GM18858 (cell line): Measurements from ENCODE around the gene TMC6.

Experiments
- ATAC-seq: cut with Tn5 transposase; IDR thresholded peaks from one replicate; pipeline ENCODE4 v1.9.1; 2021; ENCODE audit not compliant: unreplicated experiment

The TMC6 gene

GRCh38 chr17:78111016-78111726 is 17.4 kb downstream of the TMC6 start:
- ATAC-seq, result no peak

GRCh38 chr17:78110363-78111015 is 18.1 kb downstream of the TMC6 start:
- ATAC-seq, result no peak

- no peak for ATAC-seq
Measured at GRCh38 chr17:78109489-78109761, 19.1 kb downstream of the TMC6 start.

GRCh38 chr17:78108726-78109488 is 19.6 kb downstream of the TMC6 start:
- ATAC-seq, result no peak

GRCh38 chr17:78107976-78108725 is 20.4 kb downstream of the TMC6 start:
- no peak for ATAC-seq

- no peak for ATAC-seq
Measured at GRCh38 chr17:78107457-78107856, 21.1 kb downstream of the TMC6 start.

- no peak for ATAC-seq
Measured at GRCh38 chr17:78106211-78106610, 22.3 kb downstream of the TMC6 start.

GRCh38 chr17:78105551-78105950 is 23.0 kb downstream of the TMC6 start:
- no peak for ATAC-seq

GRCh38 chr17:78105101-78105500 is 23.5 kb downstream of the TMC6 start:
- ATAC-seq, result no peak

- no peak for ATAC-seq
Measured at GRCh38 chr17:78104540-78104941, 24.0 kb downstream of the TMC6 start.

GRCh38 chr17:78103311-78103710 is 25.2 kb downstream of the TMC6 start:
- no peak for ATAC-seq

- ATAC-seq, result no peak
Measured at GRCh38 chr17:78101542-78101941, 27.0 kb downstream of the TMC6 start.

GRCh38 chr17:78101112-78101511 is 27.4 kb downstream of the TMC6 start:
- ATAC-seq, result no peak

- ATAC-seq, result no peak
Measured at GRCh38 chr17:78096093-78096492, 32.5 kb downstream of the TMC6 start.

GRCh38 chr17:78095035-78095434 is 33.5 kb downstream of the TMC6 start:
- ATAC-seq, result no peak

- ATAC-seq, result no peak
Measured at GRCh38 chr17:78092794-78093324, 35.7 kb downstream of the TMC6 start.

- ATAC-seq, result no peak
Measured at GRCh38 chr17:78089576-78090281, 38.8 kb downstream of the TMC6 start.

- ATAC-seq, result no peak
Measured at GRCh38 chr17:78088529-78088928, 40.0 kb downstream of the TMC6 start.

GRCh38 chr17:78086740-78087139 is 41.8 kb downstream of the TMC6 start:
- no peak for ATAC-seq

GRCh38 chr17:78082988-78083387 is 45.6 kb downstream of the TMC6 start:
- no peak for ATAC-seq
